Measurements from ENCODE around the gene PTPRK. TPM values are rescaled to one million over a fixed set of nuclear protein-coding genes. Genes with fewer than 3 reads are reported as not detected.

Gene PTPRK
- total RNA-seq, 1 experiment from 2014 or later, result 34.2 TPM

GRCh38 chr6:127990074-127990473, 530.3 kb downstream of the PTPRK start:
- Histone ChIP-seq H3K27ac (ENCODE audit: low read depth, low read length) (no peak overlapping the region), H3K4me3 (replicated peaks in 1 of 2; ENCODE audit: low read depth in 1 of 2, low read length in 2 of 2) (no peak overlapping the region), H3K36me3 (ENCODE audit: control insufficient read depth in 1 of 2, insufficient read depth in 2 of 2, low read length in 2 of 2) (no peaks in the 10 kb centered on the region), H3K4me2 (ENCODE audit: low read length) (no peak overlapping the region), H3K9ac (ENCODE audit: low read length) (no peak overlapping the region), H3K4me1 (ENCODE audit: control insufficient read depth in 1 of 2, insufficient read depth in 2 of 2, low read length in 2 of 2) (no peaks in the 10 kb centered on the region), H3K9me2 (ENCODE audit: insufficient read depth) (peaks cover 2% of the 10 kb centered on the region; the same call in 1 of the 2 replicates), H4K20me1 (ENCODE audit: insufficient read depth) (no peaks in the 10 kb centered on the region), H3K9me3 (ENCODE audit: control insufficient read depth in 1 of 2, insufficient read depth in 1 of 2, low read depth in 1 of 2, low read length in 2 of 2) (no peaks in the 10 kb centered on the region), H3K27me3 (ENCODE audit: insufficient read depth, low read length) (no peaks in the 10 kb centered on the region), H3K79me2 (ENCODE audit: insufficient read depth, low read length) (no peaks in the 10 kb centered on the region), H2AFZ (ENCODE audit: low read depth, low read length, poor library complexity, severe bottlenecking) (no peak overlapping the region)
- POLR2A ChIA-PET, result no interaction called here
- TF ChIP-seq CEBPB (IDR thresholded peaks at IDR 0.05; ENCODE audit: low read depth) (no peak), ZNF274 (IDR thresholded peaks at IDR 0.05; ENCODE audit: low read depth, low read length) (no peak), POLR2A (IDR thresholded peaks at IDR 0.05; ENCODE audit: borderline replicate concordance, extremely low read depth, insufficient read depth, insufficient read length) (no peak), REST (IDR thresholded peaks at IDR 0.05; ENCODE audit: low read depth) (no peak), SRF (IDR thresholded peaks at IDR 0.05; ENCODE audit: low read depth) (no peak), POLR2AphosphoS5 (IDR thresholded peaks at IDR 0.05; ENCODE audit: low read depth, low read length) (no peak), SP1 (IDR thresholded peaks at IDR 0.05; ENCODE audit: low read depth) (no peak), FOSL1 (IDR thresholded peaks at IDR 0.05; ENCODE audit: low read depth) (no peak), EZH2phosphoT487 (IDR thresholded peaks at IDR 0.05; ENCODE audit: borderline replicate concordance) (no peak), ZBTB33 (IDR thresholded peaks at IDR 0.05; ENCODE audit: extremely low read depth, insufficient replicate concordance, low read length) (no peak), EZH2 (IDR thresholded peaks at IDR 0.05) (no peak), EGR1 (IDR thresholded peaks at IDR 0.05; ENCODE audit: low read depth) (no peak), CBX3 (IDR thresholded peaks at IDR 0.05; ENCODE audit: low read depth) (no peak), CTCF (IDR thresholded peaks at IDR 0.05 in 2 of 3, conservative IDR thresholded peaks at IDR 0.05 in 1 of 3; ENCODE audit: borderline replicate concordance in 1 of 3, insufficient read depth in 1 of 3, low read depth in 2 of 3, low read length in 2 of 3) (no peak), ATF3 (IDR thresholded peaks at IDR 0.05) (no peak), SIN3A (IDR thresholded peaks at IDR 0.05; ENCODE audit: low read depth) (no peak), ELF1 (IDR thresholded peaks at IDR 0.05; ENCODE audit: borderline replicate concordance, low read depth) (no peak)
- ATAC-seq (no peak), DNase-seq (ENCODE audit: low read depth, low spot score) (no peak)
- CTCF ChIA-PET, result no interaction called here
- intact Hi-C loops (cut with micrococcal nuclease), result no loop called here
- RAD21 ChIA-PET (ENCODE audit: low non-redundant PET in 1 of 2, low total read pairs in 2 of 2, uncharacterized antibody in 2 of 2, unreplicated experiment in 2 of 2), result no interaction called here
- no TSS peak for BruUV-seq (replicated peaks)
